HEK293T (cell line): ENCODE measurements around the gene ZSCAN5A.
"Not testable (repeated sequence)": the region's sequence is repeated elsewhere in the genome, so short reads cannot be mapped to it uniquely, and the experiment has no call there.

Experiments
- CTCF ChIA-PET: fragments of 350-600 bp; formaldehyde crosslinking; extraction: SDS; loops from one replicate; lab custom pipeline; 2021; ENCODE audit warnings: antibody characterized with exemption, inconsistent platforms; lab: Yijun Ruan, JAX
- POLR2A ChIA-PET: fragments of 350-600 bp; formaldehyde crosslinking; extraction: SDS; loops from one replicate; lab custom pipeline; 2020; ENCODE audit warnings: antibody characterized with exemption, inconsistent platforms; lab: Yijun Ruan, JAX
- DNase-seq: peaks from one replicate; pipeline ENCODE4 v3.0.0; 2012; ENCODE audit warnings: mixed read lengths; ENCODE audit errors: extremely low spot score
- ARNT ChIP-seq: fragments of 450-650 bp; IDR thresholded peaks from 2 replicates; pipeline ENCODE4 v1.6.1; 2017; ENCODE audit warnings: mild to moderate bottlenecking
- BHLHE40 ChIP-seq: fragments of 450-650 bp; IDR thresholded peaks from 2 replicates; pipeline ENCODE4 v1.6.1; 2016; ENCODE audit warnings: mild to moderate bottlenecking, moderate library complexity, borderline replicate concordance
- CTBP1 ChIP-seq: fragments of 450-650 bp; IDR thresholded peaks from 2 replicates; pipeline ENCODE4 v1.6.1; 2016; ENCODE audit warnings: borderline replicate concordance
- ELF4 ChIP-seq: fragments of 450-650 bp; IDR thresholded peaks from 2 replicates; pipeline ENCODE4 v1.6.1; 2017; ENCODE audit warnings: antibody characterized with exemption
- FOXA1 ChIP-seq: fragments of 450-650 bp; IDR thresholded peaks from 2 replicates; pipeline ENCODE4 v1.6.1; 2016; ENCODE audit warnings: mild to moderate bottlenecking
- FOXK2 ChIP-seq: fragments of 450-650 bp; IDR thresholded peaks from 2 replicates; pipeline ENCODE4 v1.6.1; 2016; ENCODE audit warnings: mild to moderate bottlenecking
- FOXM1 ChIP-seq: fragments of 450-650 bp; IDR thresholded peaks from 2 replicates; pipeline ENCODE4 v1.6.1; 2017; ENCODE audit warnings: mild to moderate bottlenecking, borderline replicate concordance
- HDGF ChIP-seq: fragments of 450-650 bp; IDR thresholded peaks from 2 replicates; pipeline ENCODE4 v1.6.1; 2017; ENCODE audit warnings: antibody characterized with exemption, borderline replicate concordance
- L3MBTL2 ChIP-seq: fragments of 450-650 bp; conservative IDR thresholded peaks from 2 replicates; pipeline ENCODE4 v1.6.1; 2016; ENCODE audit warnings: mild to moderate bottlenecking
- LEF1 ChIP-seq: fragments of 450-650 bp; IDR thresholded peaks from 2 replicates; pipeline ENCODE4 v1.6.1; 2017; ENCODE audit warnings: mild to moderate bottlenecking, borderline replicate concordance
- NFRKB ChIP-seq: fragments of 450-650 bp; IDR thresholded peaks from 2 replicates; pipeline ENCODE4 v1.6.1; 2016; ENCODE audit warnings: mild to moderate bottlenecking, moderate library complexity
- SP1 ChIP-seq: fragments of 450-650 bp; IDR thresholded peaks from 2 replicates; pipeline ENCODE4 v1.6.1; 2017
- SUZ12 ChIP-seq: fragments of 450-650 bp; IDR thresholded peaks from 2 replicates; pipeline ENCODE4 v1.6.1; 2016; ENCODE audit warnings: mild to moderate bottlenecking
- TARDBP ChIP-seq: fragments of 450-650 bp; IDR thresholded peaks from 2 replicates; pipeline ENCODE4 v1.6.1; 2016
- ZNF384 ChIP-seq: fragments of 450-650 bp; IDR thresholded peaks from 2 replicates; pipeline ENCODE4 v1.6.1; 2016
- TF ChIP-seq, protein P1 (sequence below): fragments of 450-650 bp; IDR thresholded peaks from 2 replicates; pipeline ENCODE4 v1.6.1; 2016

The ZSCAN5A gene

DNA sequence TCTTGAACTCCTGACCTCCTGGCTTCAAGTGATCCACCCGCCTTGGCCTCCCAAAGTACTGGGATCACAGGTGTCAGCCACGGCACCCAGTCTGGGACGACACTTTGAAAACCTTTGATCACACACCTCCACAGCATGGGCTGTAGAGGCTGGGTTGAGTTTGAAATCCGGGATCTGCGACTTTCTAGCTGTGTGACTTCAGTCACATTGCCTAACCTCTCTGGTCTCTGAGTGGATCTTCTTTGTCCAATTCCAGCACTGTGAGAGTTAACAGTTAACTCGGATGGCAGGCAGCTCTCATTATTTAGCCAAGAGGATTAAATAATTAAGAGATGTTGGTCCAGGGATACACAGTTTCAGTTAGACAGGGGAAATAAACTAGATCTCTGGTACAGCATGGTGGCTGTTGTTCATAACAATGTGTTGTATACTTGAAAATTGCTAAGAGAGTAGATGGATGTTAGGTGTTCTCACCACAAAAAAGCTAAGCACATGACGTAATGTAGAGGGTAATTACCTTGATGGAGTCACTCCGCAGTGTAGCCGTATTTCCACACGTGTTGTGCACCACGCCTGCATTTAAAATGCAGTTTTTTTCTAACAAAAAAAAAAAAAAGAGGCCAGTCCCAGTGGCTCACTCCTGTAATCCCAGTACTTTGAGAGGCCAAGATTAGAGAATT is 136.9 kb downstream of the ZSCAN5A start:
- CTCF ChIA-PET = interaction anchor here (0.8 kb wide), 1 partner anchor 544 kb away, joined by 3 read pairs; no protein-coding TSS in a partner anchor
- no peak for DNase-seq
- POLR2A ChIA-PET = no interaction called here
- no peak for TF ChIP-seq FOXM1
- TF ChIP-seq ZNF384 = no peak
- TF ChIP-seq, protein P1, sequence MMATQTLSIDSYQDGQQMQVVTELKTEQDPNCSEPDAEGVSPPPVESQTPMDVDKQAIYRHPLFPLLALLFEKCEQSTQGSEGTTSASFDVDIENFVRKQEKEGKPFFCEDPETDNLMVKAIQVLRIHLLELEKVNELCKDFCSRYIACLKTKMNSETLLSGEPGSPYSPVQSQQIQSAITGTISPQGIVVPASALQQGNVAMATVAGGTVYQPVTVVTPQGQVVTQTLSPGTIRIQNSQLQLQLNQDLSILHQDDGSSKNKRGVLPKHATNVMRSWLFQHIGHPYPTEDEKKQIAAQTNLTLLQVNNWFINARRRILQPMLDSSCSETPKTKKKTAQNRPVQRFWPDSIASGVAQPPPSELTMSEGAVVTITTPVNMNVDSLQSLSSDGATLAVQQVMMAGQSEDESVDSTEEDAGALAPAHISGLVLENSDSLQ = no peak
- no peak for TF ChIP-seq HDGF
- TF ChIP-seq FOXA1 = no peak
- no peak for TF ChIP-seq BHLHE40
- no peak for TF ChIP-seq ARNT
- TF ChIP-seq SUZ12 = no peak
- TF ChIP-seq ELF4 = no peak
- TF ChIP-seq L3MBTL2 = no peak
- no peak for TF ChIP-seq CTBP1
- no peak for TF ChIP-seq LEF1
- no peak for TF ChIP-seq FOXK2
- no peak for TF ChIP-seq SP1
- TF ChIP-seq TARDBP = no peak
- no peak for TF ChIP-seq NFRKB

DNA sequence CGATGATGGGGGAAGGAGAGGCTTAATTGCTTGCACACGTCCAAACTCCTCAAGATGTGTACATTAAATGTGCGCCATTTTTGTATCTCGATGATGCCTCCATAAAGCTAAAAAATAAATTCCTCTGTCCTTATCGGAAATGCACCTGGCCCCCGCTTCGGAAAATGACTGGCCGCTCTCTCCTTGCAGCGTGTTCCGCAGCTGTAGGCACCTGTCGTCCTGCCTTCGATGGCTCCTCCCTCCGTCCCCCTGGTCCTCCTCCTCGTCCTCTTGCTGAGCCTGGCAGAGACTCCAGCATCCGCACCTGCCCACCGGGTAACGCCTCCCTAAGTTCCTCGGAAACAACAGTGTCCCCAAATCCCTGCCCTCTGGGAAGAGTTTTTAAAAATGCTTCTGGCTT is 137.8 kb downstream of the ZSCAN5A start:
- CTCF ChIA-PET = interaction anchor here (1.3 kb wide), 1 partner anchor 100 kb away, joined by 5 read pairs; no protein-coding TSS in a partner anchor
- POLR2A ChIA-PET = no interaction called here
- no peak for DNase-seq
- TF ChIP-seq SUZ12 = no peak
- TF ChIP-seq ZNF384 = no peak
- no peak for TF ChIP-seq CTBP1
- TF ChIP-seq TARDBP = no peak
- TF ChIP-seq L3MBTL2 = no peak
- TF ChIP-seq NFRKB = no peak

DNA sequence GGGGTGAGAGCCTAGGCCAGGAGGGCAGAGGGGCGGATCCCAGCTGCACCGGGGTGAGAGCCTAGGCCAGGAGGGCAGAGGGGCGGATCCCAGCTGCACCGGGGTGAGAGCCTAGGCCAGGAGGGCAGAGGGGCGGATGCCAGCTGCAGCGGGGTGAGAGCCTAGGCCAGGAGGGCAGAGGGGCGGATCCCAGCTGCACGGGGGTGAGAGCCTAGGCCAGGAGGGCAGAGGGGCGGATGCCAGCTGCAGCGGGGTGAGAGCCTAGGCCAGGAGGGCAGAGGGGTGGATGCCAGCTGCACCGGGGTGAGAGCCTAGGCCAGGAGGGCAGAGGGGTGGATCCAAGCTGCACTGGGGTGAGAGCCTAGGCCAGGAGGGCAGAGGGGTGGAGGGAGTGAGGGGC is 138.3 kb downstream of the ZSCAN5A start:
- CTCF ChIA-PET = interaction anchor here (1.3 kb wide), 1 partner anchor 100 kb away, joined by 5 read pairs; no protein-coding TSS in a partner anchor

DNA sequence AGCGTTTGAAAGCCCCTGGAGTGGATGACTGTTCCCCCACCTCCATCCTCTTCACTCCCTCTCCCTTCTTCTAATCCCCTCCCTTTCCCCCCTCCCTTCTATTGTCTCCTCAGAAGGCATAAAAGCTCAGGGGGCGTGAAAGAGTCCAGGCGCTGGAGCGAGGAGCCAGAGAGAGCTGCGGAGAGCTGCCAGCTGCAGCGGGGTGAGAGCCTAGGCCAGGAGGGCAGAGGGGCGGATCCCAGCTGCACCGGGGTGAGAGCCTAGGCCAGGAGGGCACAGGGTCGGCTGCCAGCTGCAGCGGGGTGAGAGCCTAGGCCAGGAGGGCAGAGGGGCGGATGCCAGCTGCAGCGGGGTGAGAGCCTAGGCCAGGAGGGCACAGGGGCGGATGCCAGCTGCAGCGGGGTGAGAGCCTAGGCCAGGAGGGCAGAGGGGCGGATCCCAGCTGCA is 138.8 kb downstream of the ZSCAN5A start, which contains the start of gene GALP:
Gene GALP (plus strand): TSS at position 148 of the 447 bp plus-strand sequence. CDS start 1,101 bp downstream, outside the sequence.
- POLR2A ChIA-PET, DNase-seq: not testable (repeated sequence)
- CTCF ChIA-PET = interaction anchor here (1.3 kb wide), 1 partner anchor 99 kb away, joined by 5 read pairs; no protein-coding TSS in a partner anchor

More for the DNA sequence above, 138.3 kb downstream of the ZSCAN5A start:
- DNase-seq, POLR2A ChIA-PET: not testable (repeated sequence)

DNA sequence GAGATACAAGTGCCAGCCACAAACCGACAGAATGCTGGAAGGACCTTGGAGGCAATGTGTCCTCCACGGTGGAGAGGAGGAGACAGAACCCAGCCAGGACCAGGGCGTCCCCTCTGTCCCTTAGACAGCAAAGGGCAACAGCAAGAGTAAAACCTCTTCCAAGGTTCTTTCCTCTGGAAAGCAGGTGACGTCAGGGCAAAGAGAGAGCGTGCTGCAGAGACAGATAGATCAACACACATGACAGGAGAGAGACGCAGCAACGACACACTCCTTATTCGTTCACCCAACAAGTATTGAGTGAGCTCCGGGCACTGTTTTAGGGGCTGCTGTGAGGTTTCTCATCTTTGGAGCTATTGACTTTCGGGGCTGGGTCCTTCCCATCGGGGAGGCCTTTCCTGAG is 140.1 kb downstream of the ZSCAN5A start:
- DNase-seq = no peak
- CTCF ChIA-PET = no interaction called here
- POLR2A ChIA-PET = no interaction called here
- TF ChIP-seq FOXK2 (no peak), SP1 (no peak), TARDBP (no peak), LEF1 (no peak), SUZ12 (no peak), ARNT (no peak), CTBP1 (no peak), ELF4 (no peak), ZNF384 (no peak)

DNA sequence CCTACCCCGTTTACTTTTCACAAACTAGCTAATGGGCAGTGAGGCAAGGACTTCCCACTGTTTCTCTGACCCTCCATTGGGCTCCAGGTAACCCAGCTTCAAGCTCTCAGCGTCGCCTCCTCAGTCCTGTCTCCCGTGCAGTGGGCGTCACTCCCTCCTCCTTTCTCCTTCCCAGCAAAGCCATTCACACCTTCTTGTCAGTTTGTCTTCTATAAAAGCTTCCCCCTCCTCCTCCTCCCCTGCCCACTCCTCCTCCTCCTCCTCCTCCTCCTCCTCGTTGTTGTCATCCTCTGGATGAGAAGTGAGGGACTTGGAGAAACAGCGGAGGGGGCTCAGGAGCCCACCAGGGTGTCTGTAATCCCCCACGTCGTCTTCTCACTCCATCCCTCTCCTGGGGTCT is 140.6 kb downstream of the ZSCAN5A start:
- ChIA-PET CTCF (interaction anchor here (1.3 kb wide), 1 partner anchor 93 kb away, joined by 4 read pairs; no protein-coding TSS in a partner anchor), POLR2A (no interaction called here)
- DNase-seq = no peak
- TF ChIP-seq FOXM1 (no peak), SUZ12 (no peak), L3MBTL2 (no peak), NFRKB (no peak), BHLHE40 (no peak), LEF1 (no peak), ZNF384 (no peak), ARNT (no peak), SP1 (no peak), TARDBP (no peak), FOXK2 (no peak), FOXA1 (no peak), CTBP1 (no peak), ELF4 (no peak), HDGF (no peak)
- TF ChIP-seq, protein P1 = no peak
